ENCODE results near the gene RASGRF2.

- TF ChIP-seq POLR2AphosphoS5 (IDR thresholded peaks at IDR 0.05; ENCODE audit: low read depth, low read length): no peak
- TF ChIP-seq POLR2A (IDR thresholded peaks at IDR 0.05; ENCODE audit: low read depth, low read length): no peak
- no peak for TF ChIP-seq TAF1 (IDR thresholded peaks at IDR 0.05; ENCODE audit: borderline replicate concordance, low read depth, low read length)
Observed at GRCh38 chr5:81147011-81147885, 187.1 kb downstream of the RASGRF2 start.
